ENCODE results near the gene ATXN7L1.

GRCh38 chr7:105799677-105800076 is 76.7 kb downstream of the ATXN7L1 start:
- TF ChIP-seq ARNT (IDR thresholded peaks at IDR 0.05) (no peak), FOXA1 (IDR thresholded peaks at IDR 0.05) (no peak), TARDBP (IDR thresholded peaks at IDR 0.05) (no peak), HDGF (IDR thresholded peaks at IDR 0.05; ENCODE audit: borderline replicate concordance) (no peak), BHLHE40 (IDR thresholded peaks at IDR 0.05; ENCODE audit: borderline replicate concordance) (no peak), SP1 (IDR thresholded peaks at IDR 0.05) (no peak), SUZ12 (IDR thresholded peaks at IDR 0.05) (no peak), FOXK2 (IDR thresholded peaks at IDR 0.05) (no peak), L3MBTL2 (conservative IDR thresholded peaks at IDR 0.05) (no peak), LEF1 (IDR thresholded peaks at IDR 0.05; ENCODE audit: borderline replicate concordance) (no peak)
- TF ChIP-seq, protein P1, sequence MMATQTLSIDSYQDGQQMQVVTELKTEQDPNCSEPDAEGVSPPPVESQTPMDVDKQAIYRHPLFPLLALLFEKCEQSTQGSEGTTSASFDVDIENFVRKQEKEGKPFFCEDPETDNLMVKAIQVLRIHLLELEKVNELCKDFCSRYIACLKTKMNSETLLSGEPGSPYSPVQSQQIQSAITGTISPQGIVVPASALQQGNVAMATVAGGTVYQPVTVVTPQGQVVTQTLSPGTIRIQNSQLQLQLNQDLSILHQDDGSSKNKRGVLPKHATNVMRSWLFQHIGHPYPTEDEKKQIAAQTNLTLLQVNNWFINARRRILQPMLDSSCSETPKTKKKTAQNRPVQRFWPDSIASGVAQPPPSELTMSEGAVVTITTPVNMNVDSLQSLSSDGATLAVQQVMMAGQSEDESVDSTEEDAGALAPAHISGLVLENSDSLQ (IDR thresholded peaks at IDR 0.05) = no peak

Data from HEK293T (cell line).